DMS79 treated with DMSO at 0.1 percent for 48 hours (cell line): ENCODE measurements around the gene SELENOO.
"Not testable (repeated sequence)": the region's sequence is repeated elsewhere in the genome, so short reads cannot be mapped to it uniquely, and the experiment has no call there.

Experiments used
- DNase-seq: peaks from one replicate; lab custom pipeline; 2025; lab: John Stamatoyannopoulos, UW

SELENOO gene

GRCh38 chr22:50200461-50201190 lies at the start of gene SELENOO:
TSS of gene SELENOO (plus strand) at chr22:50201011. CDS start at chr22:50201037, 26 bp downstream.
- DNase-seq = peak; percentile 34

- no peak for DNase-seq
These were observed 49.0 kb upstream of the SELENOO start for GRCh38 chr22:50151571-50152537.

GRCh38 chr22:50153056-50153755 lies 47.6 kb upstream of the SELENOO start:
- no peak for DNase-seq

- DNase-seq = no peak
These were observed 47.1 kb upstream of the SELENOO start for GRCh38 chr22:50153756-50154140.

- DNase-seq = peak; percentile 23
These were observed 43.0 kb upstream of the SELENOO start for GRCh38 chr22:50157709-50158375.

GRCh38 chr22:50160947-50161346 lies 39.9 kb upstream of the SELENOO start:
- no peak for DNase-seq

- no peak for DNase-seq
These were observed 39.1 kb upstream of the SELENOO start for GRCh38 chr22:50161508-50162390.

- DNase-seq = no peak
These were observed 38.3 kb upstream of the SELENOO start for GRCh38 chr22:50162391-50162956.

- no peak for DNase-seq
These were observed 35.2 kb upstream of the SELENOO start for GRCh38 chr22:50165436-50166123.

- DNase-seq = no peak
These were observed 32.9 kb upstream of the SELENOO start for GRCh38 chr22:50167689-50168489.

GRCh38 chr22:50168490-50169180 lies 32.2 kb upstream of the SELENOO start:
- not testable (repeated sequence) for DNase-seq

GRCh38 chr22:50169181-50169759 lies 31.5 kb upstream of the SELENOO start:
- no peak for DNase-seq

- DNase-seq = peak; percentile 5
These were observed 31.0 kb upstream of the SELENOO start for GRCh38 chr22:50169774-50170341.

- DNase-seq = no peak
These were observed 30.1 kb upstream of the SELENOO start, which contains the start of gene PANX2 for GRCh38 chr22:50170453-50171318. TSS of gene PANX2 (plus strand) at chr22:50170731. CDS start at chr22:50170731, 0 bp downstream.

- no peak for DNase-seq
These were observed 29.4 kb upstream of the SELENOO start for GRCh38 chr22:50171319-50171964.

- no peak for DNase-seq
These were observed 28.8 kb upstream of the SELENOO start for GRCh38 chr22:50171965-50172421.
